Thymus (tissue), 11 donors: ENCODE measurements around the gene TSPAN9. TPM values are rescaled to one million over a fixed set of nuclear protein-coding genes. Genes with fewer than 3 reads are reported as not detected.

Source experiments
- DNase-seq, 9 donors: peaks; one replicate each; pipeline ENCODE4 v3.0.0-alpha.2; 2013; ENCODE audit warnings: low spot score in 9 of 9, low read depth in 6 of 9, missing footprints in 1 of 9
- H3K27ac ChIP-seq, 2 donors: one replicate each; pipeline ENCODE4 v1.5.1; 2013; ENCODE audit warnings: control low read depth in 1 of 2, low read depth in 1 of 2, low read length in 1 of 2, mild to moderate bottlenecking in 1 of 2, moderate library complexity in 1 of 2
- H3K27me3 ChIP-seq, 2 donors: one replicate each; pipeline ENCODE4 v1.5.1; 2013; ENCODE audit warnings: low read length in 1 of 2; ENCODE audit not compliant: control insufficient read depth in 2 of 2, insufficient read depth in 1 of 2
- H3K36me3 ChIP-seq, 2 donors: one replicate each; pipeline ENCODE4 v1.5.1; 2013; ENCODE audit warnings: low read length in 1 of 2, mild to moderate bottlenecking in 1 of 2, moderate library complexity in 1 of 2; ENCODE audit not compliant: control insufficient read depth in 2 of 2, insufficient read depth in 2 of 2
- H3K4me1 ChIP-seq, 2 donors: one replicate each; pipeline ENCODE4 v1.5.1; 2013; ENCODE audit warnings: low read length in 2 of 2; ENCODE audit not compliant: control insufficient read depth in 2 of 2, insufficient read depth in 2 of 2
- H3K4me3 ChIP-seq, 2 donors: one replicate each; pipeline ENCODE4 v1.5.1; 2013; ENCODE audit warnings: low read length in 2 of 2, control low read depth in 1 of 2, mild to moderate bottlenecking in 1 of 2
- H3K9me3 ChIP-seq, 2 donors: one replicate each; pipeline ENCODE4 v1.5.1; 2013; ENCODE audit warnings: low read length in 1 of 2, mild to moderate bottlenecking in 1 of 2; ENCODE audit not compliant: control insufficient read depth in 2 of 2, insufficient read depth in 1 of 2
- WGBS: extraction: QIAGEN DNeasy Blood & Tissue Kit; methylation state at CpG from one replicate; pipeline ENCODE4 v1.1.7; 2013; 5-methylcytosine and 5-hydroxymethylcytosine counted together
- polyA plus RNA-seq: library from polyadenylated mRNA; stranded (reverse); fragments of 200-250 nt; gene quantifications from one replicate; pipeline ENCODE4 v1.2.3, GENCODE V29; 2013
- total RNA-seq: library from RNA; stranded (reverse); fragments of 120-200 nt; gene quantifications from one replicate; pipeline ENCODE4 v1.2.4, GENCODE V29; 2013
- donor health status: healthy.

TSPAN9 gene
- total and polyA plus RNA-seq, 2 donors, result 4.9 to 10.2 TPM

GRCh38 chr12:3279415-3279780 lies 202.2 kb downstream of the TSPAN9 start:
- no peak overlapping the region for H3K4me3 ChIP-seq
- H3K36me3 ChIP-seq, result no peaks in the 10 kb centered on the region
- no peak overlapping the region for H3K27ac ChIP-seq
- peaks cover 2 to 9% of the 10 kb centered on the region in 2 donors for H3K27me3 ChIP-seq
- H3K9me3 ChIP-seq, result no peaks in the 10 kb centered on the region
- WGBS, result 65% methylated on average over 10 of the region's 10 CpGs
- DNase-seq, result no peak
- no peaks in the 10 kb centered on the region for H3K4me1 ChIP-seq

DNA sequence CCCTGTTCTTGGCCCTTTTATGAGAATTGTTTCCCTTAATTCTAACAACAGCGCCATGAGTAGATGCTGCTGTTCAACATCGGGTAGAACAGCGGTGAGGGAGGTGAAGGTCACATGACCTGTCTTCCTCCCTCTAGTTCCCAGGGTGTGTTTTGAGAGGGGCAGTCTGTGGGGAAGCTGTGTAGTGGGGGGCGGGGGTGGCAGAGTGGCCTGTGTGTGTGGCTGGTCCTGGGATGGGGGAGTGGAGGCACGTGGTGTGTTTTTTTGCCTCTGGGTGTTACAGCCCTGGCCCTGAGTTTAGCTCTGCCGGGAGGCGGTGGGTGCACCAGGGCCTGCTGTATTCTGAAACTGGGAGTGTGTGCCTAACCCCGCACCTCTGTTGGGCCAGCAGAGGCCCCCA lies 202.7 kb downstream of the TSPAN9 start:
- Histone ChIP-seq H3K36me3 (no peaks in the 10 kb centered on the region), H3K27me3 (peaks cover 2 to 7% of the 10 kb centered on the region in 2 donors), H3K4me3 (no peak overlapping the region), H3K27ac (no peak overlapping the region), H3K9me3 (no peaks in the 10 kb centered on the region), H3K4me1 (no peaks in the 10 kb centered on the region)
- 71% methylated on average over 8 of the region's 8 CpGs for WGBS
- no peak for DNase-seq

DNA sequence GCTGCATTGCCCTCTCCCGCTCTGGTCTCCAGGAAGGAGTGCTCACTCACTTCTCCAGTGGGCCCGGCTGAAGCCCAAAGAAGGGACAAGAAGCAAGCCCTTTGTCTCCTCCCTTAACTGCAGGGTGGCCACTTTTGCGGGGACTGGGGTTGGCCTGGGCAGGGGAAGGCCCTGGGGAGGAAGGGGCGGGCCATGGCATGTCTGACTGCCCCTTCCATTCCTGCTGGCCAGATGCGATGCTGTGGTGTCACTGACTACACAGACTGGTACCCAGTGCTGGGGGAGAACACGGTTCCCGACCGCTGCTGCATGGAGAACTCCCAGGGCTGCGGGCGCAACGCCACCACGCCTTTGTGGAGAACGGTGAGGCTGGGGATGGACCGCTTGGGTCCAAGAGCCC lies 203.8 kb downstream of the TSPAN9 start:
- H3K27ac ChIP-seq, result no peak overlapping the region
- no peaks in the 10 kb centered on the region for H3K4me1 ChIP-seq
- no peaks in the 10 kb centered on the region for H3K36me3 ChIP-seq
- WGBS, result 96% methylated on average over 14 of the region's 14 CpGs
- no peaks in the 10 kb centered on the region for H3K9me3 ChIP-seq
- H3K27me3 ChIP-seq, result peaks cover 2 to 4% of the 10 kb centered on the region in 2 donors
- DNase-seq, result no peak
- no peak overlapping the region for H3K4me3 ChIP-seq

- no peak overlapping the region for H3K27ac ChIP-seq
- no peaks in the 10 kb centered on the region for H3K9me3 ChIP-seq
- no peak overlapping the region for H3K4me3 ChIP-seq
- no peaks in the 10 kb centered on the region for H3K36me3 ChIP-seq
- peaks cover 0 to 7% of the 10 kb centered on the region in 2 donors for H3K27me3 ChIP-seq
- peak in 1 of 9 donors; percentile 41 for DNase-seq
- H3K4me1 ChIP-seq, result no peaks in the 10 kb centered on the region
- 75% methylated on average over 23 of the region's 23 CpGs for WGBS
These were observed 204.6 kb downstream of the TSPAN9 start for GRCh38 chr12:3281588-3282383.

DNA sequence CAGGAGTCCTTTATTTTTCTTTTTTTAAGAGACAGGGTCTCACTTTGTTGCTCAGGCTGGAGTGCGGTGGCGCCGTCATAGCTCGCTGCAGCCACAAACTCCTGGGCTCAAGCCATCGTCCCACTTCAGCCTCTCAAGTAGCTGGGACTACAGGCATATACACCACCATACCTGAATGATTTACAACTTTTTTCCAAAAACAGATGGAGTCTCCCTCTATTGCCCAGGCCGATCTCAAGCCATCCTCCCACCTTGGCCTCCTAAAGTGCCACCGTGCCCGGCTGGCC lies 205.1 kb downstream of the TSPAN9 start:
- WGBS, result 97% methylated on average over 8 of the region's 8 CpGs
- no peak overlapping the region for H3K27ac ChIP-seq
- DNase-seq, result no peak
- H3K27me3 ChIP-seq, result peaks cover 0 to 12% of the 10 kb centered on the region in 2 donors
- H3K9me3 ChIP-seq, result no peaks in the 10 kb centered on the region
- H3K4me3 ChIP-seq, result no peak overlapping the region
- H3K4me1 ChIP-seq, result no peaks in the 10 kb centered on the region
- H3K36me3 ChIP-seq, result no peaks in the 10 kb centered on the region

- Histone ChIP-seq H3K27me3 (peaks cover 0 to 17% of the 10 kb centered on the region in 2 donors), H3K4me1 (no peaks in the 10 kb centered on the region), H3K4me3 (no peak overlapping the region), H3K9me3 (no peaks in the 10 kb centered on the region), H3K27ac (no peak overlapping the region), H3K36me3 (no peaks in the 10 kb centered on the region)
- 95% methylated on average over 19 of the region's 19 CpGs for WGBS
- DNase-seq, result no peak
These were observed 206.0 kb downstream of the TSPAN9 start for GRCh38 chr12:3283137-3283680.

DNA sequence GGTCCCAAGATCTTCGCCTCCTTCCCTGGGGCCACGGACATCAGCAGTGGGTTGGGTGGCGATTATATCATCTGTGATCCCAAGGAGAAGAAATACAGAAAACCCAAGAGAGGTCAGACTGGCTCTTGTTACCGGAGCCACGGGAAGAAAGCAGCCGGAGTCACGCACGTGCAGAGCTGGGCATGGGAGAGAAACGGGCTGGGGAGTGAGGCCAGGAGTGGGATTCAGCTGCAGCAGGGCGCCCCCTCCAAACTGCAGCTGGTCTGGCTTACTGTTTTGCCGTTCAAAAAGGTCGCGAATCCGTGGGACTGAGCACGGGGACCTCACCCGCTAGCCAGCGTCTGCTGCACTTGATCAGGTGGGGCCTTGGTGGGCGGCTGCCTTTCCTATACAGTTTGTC lies 207.2 kb downstream of the TSPAN9 start:
- 91% methylated on average over 18 of the region's 18 CpGs for WGBS
- H3K9me3 ChIP-seq, result no peaks in the 10 kb centered on the region
- no peak overlapping the region for H3K4me3 ChIP-seq
- H3K36me3 ChIP-seq, result no peaks in the 10 kb centered on the region
- H3K27ac ChIP-seq, result no peak overlapping the region
- no peak for DNase-seq
- H3K27me3 ChIP-seq, result peaks cover 0 to 17% of the 10 kb centered on the region in 2 donors
- no peaks in the 10 kb centered on the region for H3K4me1 ChIP-seq

GRCh38 chr12:3285570-3285969 lies 208.4 kb downstream of the TSPAN9 start:
- Histone ChIP-seq H3K27me3 (peaks cover 0 to 17% of the 10 kb centered on the region in 2 donors), H3K4me3 (no peak overlapping the region), H3K9me3 (no peaks in the 10 kb centered on the region), H3K36me3 (no peaks in the 10 kb centered on the region), H3K4me1 (no peaks in the 10 kb centered on the region), H3K27ac (no peak overlapping the region)
- DNase-seq, result no peak
- 79% methylated on average over 7 of the region's 7 CpGs for WGBS

- WGBS, result 85% methylated on average over 8 of the region's 8 CpGs
- no peak overlapping the region for H3K27ac ChIP-seq
- H3K4me1 ChIP-seq, result no peaks in the 10 kb centered on the region
- no peaks in the 10 kb centered on the region for H3K36me3 ChIP-seq
- H3K9me3 ChIP-seq, result no peaks in the 10 kb centered on the region
- DNase-seq, result no peak
- H3K4me3 ChIP-seq, result no peak overlapping the region
- peaks cover 0 to 17% of the 10 kb centered on the region in 2 donors for H3K27me3 ChIP-seq
These were observed 211.5 kb downstream of the TSPAN9 start for GRCh38 chr12:3288690-3289089.
